Uterus (tissue), 2 donors: ENCODE measurements around the gene CTIF.

Experiments
- CTCF ChIP-seq, 4 experiments: fragments of 200-600 bp in 2 of 4; fragments of 450-650 bp in 2 of 4; sonication (generic) in 2 of 4; IDR thresholded peaks; one replicate each; pipeline ENCODE4 v1.5.1; 2016 to 2019; ENCODE audit warnings: antibody characterized with exemption in 4 of 4, mild to moderate bottlenecking in 2 of 4, moderate library complexity in 1 of 4
- POLR2A ChIP-seq, 2 donors: fragments of 450-650 bp; IDR thresholded peaks; one replicate each; pipeline ENCODE4 v1.6.1; 2016; ENCODE audit warnings: antibody characterized with exemption in 2 of 2, mild to moderate bottlenecking in 1 of 2, moderate library complexity in 1 of 2

- TF ChIP-seq CTCF (IDR thresholded peaks at IDR 0.05), result no peak
- no peak for TF ChIP-seq POLR2A (IDR thresholded peaks at IDR 0.05)
Measured at GRCh38 chr18:48547531-48547981, 8.7 kb downstream of the CTIF start.
